Chondrocyte (in vitro differentiated cells): ENCODE data around the gene PARD6G. TPM values are rescaled to one million over a fixed set of nuclear protein-coding genes. Genes with fewer than 3 reads are reported as not detected.

Experiments
- DNase-seq: peaks from one replicate; pipeline ENCODE4 v3.0.0; 2021; ENCODE audit warnings: mixed read lengths, low spot score
- H3K27ac Mint-ChIP-seq: one replicate; pipeline ENCODE4 v1.8.0; 2021; ENCODE audit warnings: mild to moderate bottlenecking, moderate library complexity, mixed read lengths; ENCODE audit not compliant: unreplicated experiment
- H3K27me3 Mint-ChIP-seq: 2 replicates; pipeline ENCODE4 v1.8.0; 2021; ENCODE audit warnings: low read depth, mixed read lengths
- H3K36me3 Mint-ChIP-seq: 2 replicates; pipeline ENCODE4 v1.8.0; 2021; ENCODE audit warnings: low read depth, mixed read lengths
- H3K4me1 Mint-ChIP-seq: 2 replicates; pipeline ENCODE4 v1.8.0; 2021; ENCODE audit warnings: low read depth, mild to moderate bottlenecking, mixed read lengths
- H3K4me3 Mint-ChIP-seq: one replicate; pipeline ENCODE4 v1.8.0; 2021; ENCODE audit warnings: mild to moderate bottlenecking, moderate library complexity, mixed read lengths; ENCODE audit not compliant: unreplicated experiment
- H3K9me3 Mint-ChIP-seq: 2 replicates; pipeline ENCODE4 v1.8.0; 2021; ENCODE audit warnings: low read depth, mixed read lengths
- total RNA-seq: library from RNA; stranded (reverse); gene quantifications from 3 replicates; pipeline ENCODE4 v1.2.1, GENCODE V29; 2021
- TF ChIP-seq, protein P1 (sequence below): fragments of 200-600 bp; sonication (generic); IDR thresholded peaks from 2 replicates; pipeline ENCODE4 v1.5.0; 2021; ENCODE audit warnings: antibody characterized with exemption, mild to moderate bottlenecking, moderate library complexity

PARD6G gene
- total RNA-seq, 1 donor from 2014 or later, result 17.7 TPM

DNA sequence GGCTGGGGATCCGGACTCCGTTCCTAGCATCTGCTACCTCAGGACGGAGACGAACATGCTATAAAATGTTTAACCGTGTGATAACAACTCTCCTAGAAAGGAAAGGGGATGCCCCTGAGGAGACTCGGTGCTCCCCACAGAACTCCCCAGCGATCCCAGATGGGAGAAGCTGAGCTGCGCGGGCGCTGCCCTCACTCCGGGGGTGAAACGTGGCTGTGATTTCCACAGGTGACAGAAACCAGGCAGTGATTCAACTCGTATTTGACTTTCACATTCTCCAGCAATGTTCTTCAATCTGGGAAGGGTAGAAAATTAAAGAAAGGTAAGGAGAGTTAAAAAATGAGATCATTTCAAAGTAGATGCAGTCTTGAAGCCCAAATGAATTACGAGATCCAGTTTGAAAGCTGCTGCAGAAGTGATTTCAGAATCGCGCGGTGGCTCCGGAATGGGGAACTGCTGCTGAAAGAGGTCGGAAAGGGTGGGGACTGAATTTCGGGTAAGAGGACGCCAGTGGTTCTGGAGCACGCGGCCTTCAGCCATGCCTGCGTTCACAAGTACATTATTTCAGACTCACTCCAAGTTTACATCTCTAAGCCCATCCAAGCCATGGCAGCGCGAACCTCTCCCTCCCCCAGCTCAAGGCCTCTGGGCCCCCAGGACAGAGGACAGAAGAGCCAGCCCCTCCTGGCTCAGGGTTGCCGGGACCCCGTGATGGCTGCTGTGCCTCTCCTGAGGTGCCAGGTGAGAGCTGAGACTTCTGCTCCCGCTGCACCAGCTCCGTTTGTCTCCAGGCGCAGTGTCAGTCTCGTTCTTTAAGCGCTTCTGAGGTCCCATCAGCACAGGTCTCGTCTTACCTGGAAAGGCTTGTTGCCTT is 98.8 kb downstream of the PARD6G start:
- peaks cover 6% of the 10 kb centered on the region for H3K36me3 Mint-ChIP-seq
- no peaks in the 10 kb centered on the region for H3K9me3 Mint-ChIP-seq
- no peaks in the 10 kb centered on the region for H3K27me3 Mint-ChIP-seq
- H3K27ac Mint-ChIP-seq, result no peak overlapping the region
- TF ChIP-seq, protein P1, sequence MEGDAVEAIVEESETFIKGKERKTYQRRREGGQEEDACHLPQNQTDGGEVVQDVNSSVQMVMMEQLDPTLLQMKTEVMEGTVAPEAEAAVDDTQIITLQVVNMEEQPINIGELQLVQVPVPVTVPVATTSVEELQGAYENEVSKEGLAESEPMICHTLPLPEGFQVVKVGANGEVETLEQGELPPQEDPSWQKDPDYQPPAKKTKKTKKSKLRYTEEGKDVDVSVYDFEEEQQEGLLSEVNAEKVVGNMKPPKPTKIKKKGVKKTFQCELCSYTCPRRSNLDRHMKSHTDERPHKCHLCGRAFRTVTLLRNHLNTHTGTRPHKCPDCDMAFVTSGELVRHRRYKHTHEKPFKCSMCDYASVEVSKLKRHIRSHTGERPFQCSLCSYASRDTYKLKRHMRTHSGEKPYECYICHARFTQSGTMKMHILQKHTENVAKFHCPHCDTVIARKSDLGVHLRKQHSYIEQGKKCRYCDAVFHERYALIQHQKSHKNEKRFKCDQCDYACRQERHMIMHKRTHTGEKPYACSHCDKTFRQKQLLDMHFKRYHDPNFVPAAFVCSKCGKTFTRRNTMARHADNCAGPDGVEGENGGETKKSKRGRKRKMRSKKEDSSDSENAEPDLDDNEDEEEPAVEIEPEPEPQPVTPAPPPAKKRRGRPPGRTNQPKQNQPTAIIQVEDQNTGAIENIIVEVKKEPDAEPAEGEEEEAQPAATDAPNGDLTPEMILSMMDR, result no peak
- DNase-seq, result no peak
- peaks cover 15% of the 10 kb centered on the region for H3K4me1 Mint-ChIP-seq
- no peak overlapping the region for H3K4me3 Mint-ChIP-seq

GRCh38 chr18:80147418-80148325 is 99.6 kb downstream of the PARD6G start:
- Mint-ChIP-seq H3K27ac (peak overlapping the region; percentile 15), H3K4me1 (peaks cover 24% of the 10 kb centered on the region), H3K9me3 (no peaks in the 10 kb centered on the region), H3K36me3 (peaks cover 6% of the 10 kb centered on the region), H3K27me3 (no peaks in the 10 kb centered on the region), H3K4me3 (peak overlapping the region; percentile 63)
- TF ChIP-seq, protein P1, result no peak
- DNase-seq, result no peak

GRCh38 chr18:80147037-80147417 is 100.3 kb downstream of the PARD6G start:
- Mint-ChIP-seq H3K27ac (no peak overlapping the region), H3K4me1 (peaks cover 26% of the 10 kb centered on the region), H3K4me3 (peak overlapping the region; percentile 63), H3K27me3 (no peaks in the 10 kb centered on the region), H3K36me3 (peaks cover 6% of the 10 kb centered on the region), H3K9me3 (no peaks in the 10 kb centered on the region)
- TF ChIP-seq, protein P1, result no peak
- DNase-seq, result no peak

DNA sequence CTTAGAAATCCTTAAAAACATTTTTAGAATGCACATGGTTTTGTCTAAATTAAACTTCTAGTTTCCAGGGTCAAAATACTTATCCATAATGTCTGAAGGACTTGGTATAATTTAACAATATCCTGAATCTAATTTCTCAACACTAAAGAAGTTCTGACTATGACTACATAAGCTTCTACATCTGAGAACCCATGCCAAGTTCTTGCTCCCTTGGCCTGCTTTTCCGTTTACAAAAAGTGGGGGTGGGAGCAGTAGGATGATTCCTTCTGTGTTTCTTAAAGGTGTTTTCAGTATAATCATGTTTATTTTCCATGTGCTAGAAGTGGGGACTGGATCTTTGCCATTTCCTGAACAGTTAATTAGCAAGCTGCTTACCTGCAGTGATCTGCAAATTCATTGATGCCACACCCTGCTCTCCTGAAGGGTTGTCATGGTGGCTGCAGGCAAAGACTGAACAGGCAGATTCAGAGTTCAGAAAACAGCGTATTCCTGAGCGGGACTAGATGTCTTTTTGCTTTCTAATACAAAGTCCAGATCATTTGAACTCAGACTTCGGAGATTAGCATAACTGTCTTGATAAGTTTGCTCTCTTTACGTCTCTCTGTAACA is 102.0 kb downstream of the PARD6G start:
- Mint-ChIP-seq H3K36me3 (peaks cover 4% of the 10 kb centered on the region), H3K4me3 (no peak overlapping the region), H3K27ac (no peak overlapping the region), H3K4me1 (peaks cover 26% of the 10 kb centered on the region), H3K9me3 (no peaks in the 10 kb centered on the region), H3K27me3 (no peaks in the 10 kb centered on the region)
- TF ChIP-seq, protein P1, result no peak
- DNase-seq, result no peak

DNA sequence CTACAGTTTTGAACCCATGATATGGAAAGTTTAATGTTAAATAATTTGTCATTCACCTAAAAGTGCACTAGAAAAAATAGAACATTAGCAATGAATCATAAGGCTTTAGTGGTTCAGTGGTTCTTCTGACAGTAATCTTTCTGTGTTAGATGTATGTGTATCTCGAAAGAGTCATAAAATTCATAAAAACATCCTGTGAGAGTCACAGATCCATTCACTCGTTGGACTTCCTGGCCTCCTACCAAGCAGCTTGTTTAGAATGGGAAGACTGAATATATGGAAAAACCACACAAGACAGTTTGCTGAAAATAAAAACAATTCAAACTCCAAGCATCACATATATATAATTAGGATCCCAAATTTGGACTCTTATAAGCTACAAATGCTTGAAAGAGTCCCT is 103.4 kb downstream of the PARD6G start:
- TF ChIP-seq, protein P1, result no peak
- peaks cover 5% of the 10 kb centered on the region for H3K36me3 Mint-ChIP-seq
- H3K4me1 Mint-ChIP-seq, result peaks cover 26% of the 10 kb centered on the region
- DNase-seq, result no peak
- no peak overlapping the region for H3K4me3 Mint-ChIP-seq
- H3K27ac Mint-ChIP-seq, result peak overlapping the region; percentile 45
- no peaks in the 10 kb centered on the region for H3K9me3 Mint-ChIP-seq
- no peaks in the 10 kb centered on the region for H3K27me3 Mint-ChIP-seq
